HCT116 (cell line): ENCODE measurements around the gene MAPK8. TPM values are rescaled to one million over a fixed set of nuclear protein-coding genes. Genes with fewer than 3 reads are reported as not detected.

Source experiments
- ATAC-seq: fragments of 200-7000 bp; cut with Tn5 transposase; 2 replicates; pipeline ENCODE4 v1.9.1; 2020; ENCODE audit warnings: mild to moderate bottlenecking, moderate library complexity
- BruUV-seq: library from RNA; stranded (reverse); fragments of 400-500 nt; replicated peaks from 2 replicates; lab custom pipeline; 2021; lab: Mats Ljungman, UMichigan
- CTCF ChIA-PET: fragments of 300-600 bp; sonication (Branson Sonifier 250); formaldehyde crosslinking; loops from one replicate; lab custom pipeline; 2021; ENCODE audit warnings: antibody characterized with exemption; lab: Charles Lee
- POLR2A ChIA-PET: fragments of 300-600, 350-600 bp; sonication (Branson Sonifier 250); formaldehyde crosslinking; loops from one replicate; lab custom pipeline; 2021; ENCODE audit warnings: antibody characterized with exemption; lab: Charles Lee
- RAD21 ChIA-PET, 2 experiments: fragments of 300-600 bp; sonication (Branson Sonifier 250); formaldehyde crosslinking; loops; one replicate each; lab custom pipeline; 2023; ENCODE audit warnings: low total read pairs in 2 of 2; ENCODE audit not compliant: uncharacterized antibody in 2 of 2, unreplicated experiment in 2 of 2, low non-redundant PET in 1 of 2; lab: Charles Lee
- DNase-seq: peaks from one replicate; pipeline ENCODE4 v3.0.0-alpha.2; 2010; ENCODE audit warnings: low read depth, low spot score
- H2AFZ ChIP-seq: fragments of 200-600 bp; shearing (Covaris generic), sonication (generic); 2 replicates; pipeline ENCODE4 v1.6.1; 2017; ENCODE audit warnings: low read depth, mixed run types, mixed read lengths, antibody characterized with exemption, low read length; ENCODE audit not compliant: poor library complexity, severe bottlenecking
- H3K27ac ChIP-seq: 2 replicates; pipeline ENCODE4 v1.5.1; 2012; ENCODE audit warnings: low read depth, low read length
- H3K27me3 ChIP-seq: fragments of 200-600 bp; sonication (generic); 2 replicates; pipeline ENCODE4 v1.6.1; 2016; ENCODE audit warnings: mixed run types, low read length, mixed read lengths; ENCODE audit not compliant: insufficient read depth
- H3K36me3 ChIP-seq, 2 experiments: fragments of 200-500 bp in 1 of 2; fragments of 200-600 bp in 1 of 2; sonication (Bioruptor generic) in 1 of 2; sonication (generic) in 1 of 2; 2 replicates each; pipeline versions ENCODE4 v1.5.1 to v1.6.1; 2014 to 2016; ENCODE audit warnings: low read length in 2 of 2, inconsistent platforms in 1 of 2, mixed read lengths in 1 of 2, mixed run types in 1 of 2; ENCODE audit not compliant: insufficient read depth in 2 of 2, control insufficient read depth in 1 of 2
- H3K4me1 ChIP-seq, 2 experiments: fragments of 200-600 bp in 1 of 2; sonication (generic) in 1 of 2; 2 replicates each; pipeline versions ENCODE4 v1.5.1 to v1.6.1; 2012 to 2017; ENCODE audit warnings: low read length in 2 of 2, inconsistent platforms in 1 of 2, mild to moderate bottlenecking in 1 of 2, mixed read lengths in 1 of 2, mixed run types in 1 of 2, moderate library complexity in 1 of 2; ENCODE audit not compliant: insufficient read depth in 2 of 2, control insufficient read depth in 1 of 2
- H3K4me2 ChIP-seq: fragments of 200-600 bp; sonication (generic); 2 replicates; pipeline ENCODE4 v1.6.1; 2017; ENCODE audit warnings: mixed run types, low read length, mixed read lengths
- H3K4me3 ChIP-seq, 2 experiments: fragments of 200-600 bp in 1 of 2; sonication (generic) in 1 of 2; replicated peaks in 1 of 2; 2 replicates each; pipeline ENCODE4 v1.5.1; 2011 to 2016; ENCODE audit warnings: low read length in 2 of 2, control low read depth in 1 of 2, low read depth in 1 of 2, mild to moderate bottlenecking in 1 of 2, mixed read lengths in 1 of 2, mixed run types in 1 of 2
- H3K79me2 ChIP-seq: fragments of 200-600 bp; sonication (generic); 2 replicates; pipeline ENCODE4 v1.6.1; 2017; ENCODE audit warnings: mild to moderate bottlenecking, mixed run types, low read length, moderate library complexity, mixed read lengths; ENCODE audit not compliant: insufficient read depth
- H3K9ac ChIP-seq: fragments of 200-600 bp; sonication (generic); 2 replicates; pipeline ENCODE4 v1.6.1; 2016; ENCODE audit warnings: low read length, mixed read lengths
- H3K9me2 ChIP-seq: fragments of 200-600 bp; sonication (generic), shearing (Covaris generic); 2 replicates; pipeline ENCODE4 v1.6.1; 2017; ENCODE audit warnings: mixed run types, mild to moderate bottlenecking, moderate library complexity; ENCODE audit not compliant: insufficient read depth
- H3K9me3 ChIP-seq, 2 experiments: fragments of 200-500 bp in 1 of 2; fragments of 200-600 bp in 1 of 2; sonication (Bioruptor generic) in 1 of 2; sonication (generic) in 1 of 2; 2 replicates each; pipeline ENCODE4 v1.6.1; 2014 to 2017; ENCODE audit warnings: low read length in 2 of 2, mixed read lengths in 2 of 2, inconsistent platforms in 1 of 2, low read depth in 1 of 2, mild to moderate bottlenecking in 1 of 2, mixed run types in 1 of 2, moderate library complexity in 1 of 2; ENCODE audit not compliant: control insufficient read depth in 1 of 2, insufficient read depth in 1 of 2
- H4K20me1 ChIP-seq: fragments of 200-600 bp; sonication (generic), shearing (Covaris generic); 2 replicates; pipeline ENCODE4 v1.6.1; 2017; ENCODE audit warnings: mixed run types, mild to moderate bottlenecking, moderate library complexity; ENCODE audit not compliant: insufficient read depth
- CEBPB ChIP-seq: IDR thresholded peaks from 2 replicates; pipeline ENCODE4 v1.6.1; 2012; ENCODE audit warnings: low read depth
- CTCF ChIP-seq, 3 experiments: fragments of 200-600 bp in 1 of 3; sonication (generic) in 1 of 3; IDR thresholded peaks in 2 of 3; conservative IDR thresholded peaks in 1 of 3; 2 replicates each; pipeline ENCODE4 v1.5.1; 2012 to 2017; ENCODE audit warnings: low read depth in 2 of 3, low read length in 2 of 3, antibody characterized with exemption in 1 of 3, borderline replicate concordance in 1 of 3, control low read depth in 1 of 3, mild to moderate bottlenecking in 1 of 3, mixed read lengths in 1 of 3, mixed run types in 1 of 3, moderate library complexity in 1 of 3; ENCODE audit not compliant: insufficient read depth in 1 of 3
- FOSL1 ChIP-seq: IDR thresholded peaks from 2 replicates; pipeline ENCODE4 v1.6.1; 2012; ENCODE audit warnings: low read depth
- JUND ChIP-seq: IDR thresholded peaks from 2 replicates; pipeline ENCODE4 v1.6.1; 2012
- POLR2A ChIP-seq: IDR thresholded peaks from 2 replicates; pipeline ENCODE4 v1.7.0; 2011; ENCODE audit warnings: borderline replicate concordance; ENCODE audit not compliant: insufficient read depth, insufficient read length; ENCODE audit errors: extremely low read depth
- RAD21 ChIP-seq: IDR thresholded peaks from 2 replicates; pipeline ENCODE4 v1.6.1; 2012; ENCODE audit warnings: low read depth, mild to moderate bottlenecking
- REST ChIP-seq: IDR thresholded peaks from 2 replicates; pipeline ENCODE4 v1.6.1; 2012; ENCODE audit warnings: low read depth
- SIN3A ChIP-seq: IDR thresholded peaks from 2 replicates; pipeline ENCODE4 v1.6.1; 2012; ENCODE audit warnings: low read depth
- SRF ChIP-seq: IDR thresholded peaks from 2 replicates; pipeline ENCODE4 v1.6.1; 2012; ENCODE audit warnings: low read depth
- TCF7L2 ChIP-seq: IDR thresholded peaks from 2 replicates; pipeline ENCODE4 v1.7.0; 2011; ENCODE audit warnings: borderline replicate concordance, inconsistent platforms; ENCODE audit not compliant: insufficient read depth, insufficient read length; ENCODE audit errors: extremely low read depth
- intact Hi-C: fragments of 100-400 bp; cut with micrococcal nuclease; formaldehyde crosslinking; loops from 2 replicates; pipeline ENCODE4 v1.10.0; 2022
- total RNA-seq: library from RNA; stranded (reverse); gene quantifications from one replicate; pipeline ENCODE4 v1.2.1, GENCODE V29; 2021; ENCODE audit not compliant: unreplicated experiment

The MAPK8 gene
- total RNA-seq, 1 experiment from 2014 or later = 71.0 TPM

- Histone ChIP-seq H2AFZ (no peak overlapping the region), H3K27me3 (no peaks in the 10 kb centered on the region), H3K4me3 (no peak overlapping the region), H3K4me1 (peaks cover 0 to 2% of the 10 kb centered on the region in 2 experiments; a peak in 1 of 4 replicates), H3K27ac (no peak overlapping the region), H3K36me3 (no peaks in the 10 kb centered on the region), H3K79me2 (peaks cover 49% of the 10 kb centered on the region), H4K20me1 (no peaks in the 10 kb centered on the region), H3K4me2 (no peak overlapping the region), H3K9me3 (no peaks in the 10 kb centered on the region), H3K9me2 (no peaks in the 10 kb centered on the region), H3K9ac (no peak overlapping the region)
- intact Hi-C loops = loop anchor here (1.0 to 5.0 kb wide), 4 partner anchors 143 to 293 kb away; no protein-coding TSS in a partner anchor
- DNase-seq (peak; percentile 43), ATAC-seq (peak; percentile 65)
- POLR2A ChIA-PET = no interaction called here
- no peak for TF ChIP-seq SIN3A
- peak; percentile 89 for TF ChIP-seq RAD21
- no peak for TF ChIP-seq REST
- TF ChIP-seq FOSL1 = no peak
- no peak for TF ChIP-seq TCF7L2
- no peak for TF ChIP-seq CEBPB
- TF ChIP-seq POLR2A = no peak
- TF ChIP-seq JUND = no peak
- no peak for TF ChIP-seq SRF
- TF ChIP-seq CTCF (IDR thresholded peaks at IDR 0.05 in 2 of 3, conservative IDR thresholded peaks at IDR 0.05 in 1 of 3; ENCODE audit: borderline replicate concordance in 1 of 3, insufficient read depth in 1 of 3, low read depth in 2 of 3, low read length in 2 of 3) = peak; percentile 51 to 84 (median 79); a peak in 5 of 6 replicates
- RAD21 ChIA-PET = interaction anchor here (0.6 to 1.6 kb wide), 2 partner anchors 81 to 292 kb away, joined by 3 to 4 read pairs; no protein-coding TSS in a partner anchor
- CTCF ChIA-PET = interaction anchor here (0.9 to 4.7 kb wide), 8 partner anchors 10 to 293 kb away, joined by 3 to 49 read pairs (median 4); no protein-coding TSS in a partner anchor
- BruUV-seq = no TSS peak
Observed at GRCh38 chr10:48363617-48364355, 57.3 kb downstream of the MAPK8 start.
